Stimulated activated CD4-positive, alpha-beta T cell treated with anti-CD3 and anti-CD28 coated beads, TNF-alpha, amount 100 ng/mL, for 48 hours (primary cell): ENCODE data around the gene ZIC2.

ENCODE experiments used
- DNase-seq, 3 donors: peaks; one replicate each; pipeline ENCODE4 v3.0.0-alpha.2; 2020; ENCODE audit warnings: low read depth in 3 of 3

The ZIC2 gene

GRCh38 chr13:99986741-99987140 is 5.2 kb downstream of the ZIC2 start:
- no peak for DNase-seq

GRCh38 chr13:99987154-99988019 is 5.8 kb downstream of the ZIC2 start:
- no peak for DNase-seq

- no peak for DNase-seq
Observed at GRCh38 chr13:99988529-99989275, 7.1 kb downstream of the ZIC2 start.

DNA sequence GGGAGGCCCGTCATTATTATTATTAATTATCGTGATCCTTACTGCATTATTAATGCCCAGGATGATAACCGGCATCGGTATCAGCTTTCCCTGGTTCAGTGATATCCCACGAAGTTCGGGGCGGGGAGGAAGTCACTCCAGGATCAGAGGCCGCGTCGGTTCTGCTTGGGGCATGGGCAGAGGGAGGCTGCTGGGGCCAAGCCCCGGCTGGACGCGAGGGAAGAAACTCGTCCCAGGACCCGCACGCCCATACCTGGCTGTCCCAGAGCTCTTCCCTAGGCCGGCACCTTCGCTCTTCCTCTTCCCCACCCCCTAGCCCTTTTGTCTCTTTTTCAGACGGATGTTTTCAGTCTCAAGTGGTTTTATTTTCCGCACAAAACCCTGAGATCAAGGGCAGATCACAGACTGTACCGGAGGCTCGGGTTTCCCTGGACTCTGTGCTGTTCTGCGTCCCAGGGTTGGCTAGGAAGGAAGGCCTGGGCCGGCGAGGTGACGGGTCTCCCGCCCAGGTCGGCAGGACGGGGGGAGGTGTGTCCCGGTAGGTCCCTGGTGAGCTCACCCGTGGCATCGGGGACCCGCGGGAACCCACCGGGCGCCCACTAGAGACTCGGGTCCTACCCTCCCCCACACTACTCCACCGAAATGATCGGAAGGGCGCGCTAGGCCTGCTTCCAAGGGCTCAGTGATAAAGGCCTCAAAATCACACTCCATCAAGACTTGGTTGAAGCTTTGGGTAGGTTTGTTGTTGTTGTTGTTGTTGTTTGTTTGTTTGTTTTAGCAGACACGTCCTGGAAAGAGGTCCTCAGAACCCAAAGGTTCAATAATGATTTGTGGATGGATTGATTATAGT is 7.9 kb downstream of the ZIC2 start:
- DNase-seq: no peak

DNA sequence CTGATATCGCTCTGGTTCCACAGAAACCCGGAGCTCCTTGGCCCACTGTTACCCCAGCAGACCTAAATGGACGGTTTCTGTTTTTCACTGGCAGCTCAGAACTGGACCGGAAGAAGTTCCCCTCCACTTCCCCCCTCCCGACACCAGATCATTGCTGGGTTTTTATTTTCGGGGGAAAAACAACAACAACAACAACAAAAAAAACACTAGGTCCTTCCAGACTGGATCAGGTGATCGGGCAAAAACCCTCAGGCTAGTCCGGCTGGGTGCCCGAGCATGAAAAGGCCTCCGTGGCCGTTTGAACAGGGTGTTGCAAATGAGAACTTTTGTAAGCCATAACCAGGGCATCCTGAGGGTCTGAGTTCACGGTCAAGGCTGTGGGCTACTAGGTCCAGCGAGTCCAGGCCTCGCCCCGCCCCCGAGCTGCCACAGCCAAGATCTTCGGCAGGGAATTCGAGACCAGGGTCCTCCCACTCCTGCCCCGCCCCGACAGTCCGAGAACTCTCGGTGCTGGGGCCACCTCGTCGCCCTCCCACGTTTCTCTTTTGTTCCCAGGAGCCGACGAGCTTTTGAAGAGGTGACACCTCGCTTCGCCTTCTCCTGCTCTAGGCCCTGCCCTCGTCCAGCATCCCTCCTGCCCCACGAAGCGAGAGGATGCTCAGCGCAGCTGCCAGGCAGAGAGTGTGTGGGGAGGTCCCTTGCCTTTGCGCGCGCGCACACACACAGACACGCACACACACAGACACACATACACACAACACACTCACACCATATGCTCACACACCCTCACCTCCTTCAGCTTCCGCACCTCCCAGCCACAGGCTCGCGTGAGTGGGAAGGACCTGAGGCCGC is 8.8 kb downstream of the ZIC2 start:
- DNase-seq: no peak

DNA sequence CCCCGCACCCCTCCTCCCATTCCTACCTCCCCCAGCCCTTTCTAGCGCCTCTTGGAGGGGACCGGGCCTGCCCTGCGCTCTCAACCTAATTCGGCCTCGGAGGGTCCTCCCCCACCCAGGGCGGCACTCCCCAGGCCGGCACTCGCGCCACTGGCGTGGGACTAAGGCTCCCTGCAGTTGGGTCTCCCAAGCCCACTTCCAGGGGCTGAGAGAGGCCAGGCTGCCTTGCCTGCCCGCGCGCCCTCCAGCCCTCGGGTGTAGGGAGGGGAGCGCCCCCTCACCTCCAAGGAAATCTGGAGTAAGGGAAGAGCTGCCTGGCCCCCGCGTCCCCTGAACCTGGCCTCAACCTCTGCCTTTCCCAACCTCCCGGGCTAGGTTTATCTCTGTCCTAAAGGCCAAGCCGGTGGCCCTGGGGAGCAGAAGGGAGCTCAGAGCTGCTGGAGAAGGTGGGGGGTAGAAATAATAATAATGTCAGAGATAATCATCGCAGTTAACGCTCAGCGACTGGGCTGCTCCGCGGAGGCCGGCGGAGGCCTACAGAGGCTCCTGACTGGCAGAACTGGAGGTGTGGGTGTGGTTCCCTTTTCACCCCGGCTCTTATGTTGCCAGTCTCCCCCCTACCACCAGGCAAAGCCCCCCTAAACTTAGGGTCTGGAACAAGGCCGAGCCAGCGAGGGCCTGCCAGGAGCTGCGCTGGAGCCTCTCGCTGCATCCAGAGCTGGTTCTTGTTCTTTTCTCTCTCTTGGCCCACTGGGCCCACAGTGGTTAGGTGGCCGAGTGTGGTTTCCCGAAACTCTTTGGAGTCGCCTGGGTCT is 9.6 kb downstream of the ZIC2 start:
- no peak for DNase-seq

DNA sequence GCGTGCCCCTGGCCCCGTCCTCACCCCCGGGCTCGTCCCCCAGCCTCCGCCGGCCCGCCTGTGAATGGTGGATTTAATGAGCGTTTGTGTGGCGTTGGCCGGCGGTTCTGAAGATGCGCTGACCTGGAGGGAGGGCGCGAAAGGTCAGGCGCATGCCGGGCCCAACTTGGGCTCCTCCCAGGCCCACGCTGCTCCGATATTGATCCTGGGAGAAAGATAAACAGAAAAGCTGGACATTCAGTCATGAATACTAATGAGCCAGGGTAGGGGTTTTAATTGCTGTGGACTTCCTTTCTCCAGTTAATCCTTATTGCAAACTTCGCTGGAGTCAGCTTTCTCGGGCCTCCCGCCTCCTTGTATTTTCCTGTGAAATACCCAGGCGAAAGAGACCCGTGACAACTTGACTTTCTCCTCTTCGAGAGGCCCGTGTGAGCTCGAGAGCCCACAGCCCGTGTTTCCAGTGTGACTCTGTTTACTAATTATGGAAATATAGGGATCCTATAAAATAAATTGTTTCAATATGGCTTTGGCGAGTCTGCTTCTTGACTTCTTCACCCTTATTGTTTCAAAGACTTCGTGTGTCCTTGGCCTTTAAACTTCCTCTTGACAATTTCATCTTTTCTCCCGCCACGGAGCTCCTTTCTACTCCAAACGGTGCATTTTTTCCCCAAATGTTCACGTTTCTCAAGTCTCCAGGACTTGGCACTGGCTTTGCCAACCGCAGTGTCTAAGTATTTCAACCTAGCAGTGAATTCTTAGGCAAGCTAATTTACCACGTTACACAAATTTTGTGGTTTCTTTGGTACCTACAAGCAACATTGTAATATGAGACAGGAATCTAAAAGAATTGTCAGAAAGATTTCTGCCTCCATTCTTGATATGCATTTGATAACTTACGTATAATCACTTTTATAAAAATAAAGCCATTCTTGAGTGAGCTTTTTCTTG is 10.5 kb downstream of the ZIC2 start:
- no peak for DNase-seq

DNA sequence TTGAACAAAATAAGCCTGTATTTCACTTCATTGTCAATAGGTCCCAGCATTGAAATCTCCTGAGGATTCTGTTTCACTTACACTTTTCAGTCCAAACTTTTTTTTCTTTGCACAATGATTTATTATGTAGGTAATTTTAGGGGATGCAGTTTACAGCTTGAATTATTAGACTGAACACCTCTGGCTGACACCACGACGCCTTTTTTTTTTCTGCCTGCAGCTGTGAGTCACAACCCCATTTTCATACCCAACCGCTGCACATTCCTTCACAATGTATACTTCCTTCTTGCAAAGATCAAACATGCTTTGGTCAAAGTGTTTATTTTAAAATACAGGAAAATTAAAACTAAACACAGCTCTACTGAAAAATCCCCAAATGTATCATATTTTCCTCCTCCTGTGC is 11.4 kb downstream of the ZIC2 start:
- no peak for DNase-seq

- no peak for DNase-seq
Observed at GRCh38 chr13:99993660-99994637, 12.4 kb downstream of the ZIC2 start.

GRCh38 chr13:99994638-99995020 is 13.0 kb downstream of the ZIC2 start:
- DNase-seq: no peak

GRCh38 chr13:99995104-99995588 is 13.6 kb downstream of the ZIC2 start:
- no peak for DNase-seq

DNA sequence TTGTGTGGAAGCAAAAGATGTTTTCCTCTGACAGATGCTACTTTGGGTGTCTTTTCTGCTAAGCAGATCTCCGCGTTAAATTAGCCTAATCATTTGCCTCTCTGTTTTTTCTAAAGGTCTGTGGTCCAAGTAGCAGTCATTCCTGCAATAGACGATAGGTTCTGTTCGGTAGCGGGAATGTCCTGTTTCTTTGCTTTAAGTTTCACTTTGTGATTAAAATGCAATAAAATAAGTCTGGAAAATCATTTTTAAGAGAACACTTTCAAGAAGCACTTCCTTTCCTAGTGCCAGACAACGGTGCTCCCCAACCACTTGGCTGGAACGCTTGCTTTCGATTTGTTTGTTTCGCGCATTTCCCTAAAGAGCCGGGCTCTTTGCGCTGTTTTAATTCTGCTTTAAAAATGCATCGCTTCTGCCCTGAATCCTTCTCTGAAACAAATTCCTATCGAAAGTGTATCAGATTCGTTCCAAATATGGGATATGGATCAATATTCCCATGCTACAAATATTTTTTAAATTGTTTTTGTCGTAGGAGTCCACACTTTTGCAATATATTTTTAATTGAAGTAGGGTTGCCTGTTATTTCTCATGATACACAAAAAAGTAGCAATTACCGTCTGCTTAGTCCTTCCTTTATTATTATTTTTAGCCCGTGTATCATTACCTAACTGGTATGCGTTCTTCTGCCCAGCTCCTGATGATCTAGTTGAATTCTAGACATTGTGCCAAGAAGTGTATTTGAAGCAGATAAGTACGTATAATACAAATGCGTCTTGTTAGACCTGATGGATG is 14.2 kb downstream of the ZIC2 start:
- no peak for DNase-seq

- no peak for DNase-seq
Observed at GRCh38 chr13:99996381-99996973, 14.9 kb downstream of the ZIC2 start.

GRCh38 chr13:99997702-99998214 is 16.2 kb downstream of the ZIC2 start:
- no peak for DNase-seq

DNA sequence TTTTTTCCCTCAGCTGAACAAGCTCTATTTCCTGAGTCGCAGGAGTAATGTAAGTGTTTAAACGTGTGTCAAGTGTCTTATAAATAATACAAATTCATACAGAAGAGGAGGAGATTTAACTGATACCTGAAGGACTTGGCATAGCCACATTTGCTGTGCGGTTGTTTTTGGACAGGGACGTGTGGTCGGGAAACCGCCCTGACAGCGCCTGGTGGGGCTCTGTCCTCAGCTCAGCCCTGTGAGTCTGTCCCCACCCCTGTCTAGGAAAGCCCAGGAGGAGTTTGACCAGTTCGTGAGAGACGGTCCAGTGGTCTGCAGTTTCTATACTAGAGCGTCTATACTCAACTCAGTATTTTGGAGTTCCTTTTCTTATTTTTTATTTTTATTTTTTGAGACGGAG is 16.7 kb downstream of the ZIC2 start:
- DNase-seq: no peak

- DNase-seq: no peak
Observed at GRCh38 chr13:100014621-100015020, 33.0 kb downstream of the ZIC2 start.
